GM21381 (cell line): ENCODE data around the gene ADARB2.
"Not testable (repeated sequence)": the region's sequence is repeated elsewhere in the genome, so short reads cannot be mapped to it uniquely, and the experiment has no call there.

Experiments used
- ATAC-seq: cut with Tn5 transposase; IDR thresholded peaks from one replicate; pipeline ENCODE4 v1.9.1; 2021; ENCODE audit warnings: mild to moderate bottlenecking, moderate library complexity; ENCODE audit not compliant: unreplicated experiment

ADARB2 gene

DNA sequence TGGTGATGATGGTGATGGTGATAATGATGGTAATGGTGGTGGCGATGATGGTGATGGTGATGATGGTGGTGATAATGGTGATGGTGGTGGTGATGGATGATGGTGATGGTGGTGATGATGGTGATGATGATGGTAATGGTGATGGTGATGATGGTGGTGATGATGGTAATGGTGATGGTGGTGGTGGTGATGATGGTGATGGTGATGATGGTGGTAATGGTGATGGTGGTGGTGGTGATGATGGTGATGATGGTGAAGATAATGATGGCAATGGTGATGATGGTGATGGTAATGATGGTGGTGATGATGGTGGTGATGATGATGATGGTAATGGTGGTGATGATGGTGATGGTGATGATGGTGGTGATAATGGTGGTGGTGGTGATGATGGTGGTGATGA, 517.5 kb downstream of the ADARB2 start:
- not testable (repeated sequence) for ATAC-seq

DNA sequence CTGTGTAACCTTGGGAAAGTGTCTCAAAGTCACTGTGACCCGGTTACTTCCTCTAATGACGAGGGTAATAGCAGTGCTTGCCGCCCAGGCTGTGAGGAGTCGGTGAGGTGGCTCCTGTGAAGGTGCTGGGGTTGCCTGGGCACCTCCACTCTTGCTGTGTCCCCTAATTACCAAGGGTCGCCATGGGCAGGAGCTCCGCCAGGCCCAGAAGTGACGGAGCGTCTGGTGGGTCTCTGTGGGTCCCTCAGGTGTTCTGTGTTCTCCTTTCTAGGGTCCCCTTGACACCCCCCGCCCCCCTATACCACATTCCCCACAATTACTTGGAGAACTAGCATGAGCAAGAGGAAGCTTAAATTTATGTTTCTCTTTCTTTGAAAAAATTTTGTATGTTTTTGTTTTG, 519.7 kb downstream of the ADARB2 start:
- no peak for ATAC-seq

DNA sequence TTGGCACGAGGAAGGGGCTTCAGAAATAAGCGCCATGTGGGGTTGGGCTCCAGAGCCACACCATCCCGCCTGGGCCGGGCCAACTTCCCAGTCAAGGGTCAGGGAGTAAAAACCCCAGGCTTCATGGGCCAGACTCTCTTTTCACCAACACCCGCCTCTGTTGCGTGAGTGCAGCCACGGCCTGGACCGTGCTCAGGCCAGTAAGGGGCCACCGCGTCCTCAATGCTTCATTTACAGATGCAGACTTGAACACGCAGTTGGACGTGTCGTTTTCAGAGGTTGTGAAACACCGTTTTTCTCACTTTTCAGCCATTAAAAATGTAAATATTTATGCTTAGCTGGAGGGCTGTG, 520.1 kb downstream of the ADARB2 start:
- ATAC-seq = no peak

DNA sequence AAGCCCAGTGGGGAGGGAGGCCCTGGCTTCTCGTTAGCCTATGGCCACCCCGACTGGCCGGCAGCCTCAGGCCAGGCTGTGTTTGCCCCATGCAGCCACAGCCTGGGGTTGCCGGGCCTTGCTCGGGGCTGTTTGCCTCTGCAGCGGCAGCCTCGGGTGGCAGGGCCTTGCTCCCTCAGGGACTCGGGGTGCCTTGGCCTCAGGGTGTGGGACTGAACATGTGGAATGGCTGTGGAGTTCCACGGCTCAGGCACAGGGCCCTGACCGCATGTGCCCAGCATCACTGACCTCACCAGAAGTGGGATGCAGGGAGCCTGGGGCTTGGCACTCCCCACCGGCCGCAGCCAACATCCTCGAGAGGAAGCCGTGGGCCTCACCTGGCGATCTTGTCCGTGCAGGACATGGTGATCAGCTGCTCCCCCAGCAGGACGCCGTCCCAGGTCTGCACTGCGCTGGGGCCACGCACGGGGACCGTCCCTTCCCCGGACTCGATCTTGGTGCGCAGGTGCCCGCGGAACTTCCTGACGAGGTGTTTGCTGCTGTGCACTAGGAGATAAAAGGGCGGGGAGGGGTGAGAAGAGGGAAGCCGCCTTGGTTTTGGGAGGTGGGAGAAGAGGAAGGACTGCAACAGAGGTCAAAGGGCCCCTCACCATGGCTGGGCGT, 520.6 kb downstream of the ADARB2 start:
- ATAC-seq = no peak

DNA sequence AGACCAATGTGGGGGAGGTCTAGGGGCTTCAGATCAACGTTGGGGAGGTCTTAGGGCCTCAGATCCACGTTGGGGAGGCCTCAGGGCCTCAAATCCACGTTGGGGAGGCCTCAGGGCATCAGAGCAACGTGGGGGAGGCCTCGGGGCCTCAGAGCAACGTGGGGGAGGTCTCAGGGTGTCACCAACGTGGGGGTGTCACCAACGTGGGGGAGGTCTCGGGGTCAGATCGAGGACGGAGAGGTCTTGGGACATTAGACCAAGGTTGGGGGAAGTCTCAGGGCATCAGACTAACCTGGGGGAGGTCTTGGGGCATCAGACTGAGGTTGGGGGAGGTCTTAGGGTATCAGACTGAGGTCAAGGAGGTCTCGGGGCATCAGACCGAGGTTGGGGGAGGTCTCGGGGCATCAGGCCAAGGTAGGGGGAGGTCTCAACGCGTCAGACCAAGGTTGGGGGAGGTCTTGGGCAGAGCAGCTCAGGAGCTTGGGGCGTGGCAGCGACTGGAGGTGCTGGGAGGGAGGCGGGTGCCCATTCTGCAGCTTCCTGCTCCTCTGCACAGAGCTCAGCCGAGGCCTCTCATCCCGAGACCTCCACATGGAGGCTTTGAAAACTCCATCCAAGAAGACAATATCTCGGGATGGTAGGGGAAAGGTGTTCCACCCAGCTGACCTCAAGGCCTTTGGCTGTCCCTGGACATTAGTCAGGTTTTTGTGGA, 521.3 kb downstream of the ADARB2 start:
- no peak for ATAC-seq

DNA sequence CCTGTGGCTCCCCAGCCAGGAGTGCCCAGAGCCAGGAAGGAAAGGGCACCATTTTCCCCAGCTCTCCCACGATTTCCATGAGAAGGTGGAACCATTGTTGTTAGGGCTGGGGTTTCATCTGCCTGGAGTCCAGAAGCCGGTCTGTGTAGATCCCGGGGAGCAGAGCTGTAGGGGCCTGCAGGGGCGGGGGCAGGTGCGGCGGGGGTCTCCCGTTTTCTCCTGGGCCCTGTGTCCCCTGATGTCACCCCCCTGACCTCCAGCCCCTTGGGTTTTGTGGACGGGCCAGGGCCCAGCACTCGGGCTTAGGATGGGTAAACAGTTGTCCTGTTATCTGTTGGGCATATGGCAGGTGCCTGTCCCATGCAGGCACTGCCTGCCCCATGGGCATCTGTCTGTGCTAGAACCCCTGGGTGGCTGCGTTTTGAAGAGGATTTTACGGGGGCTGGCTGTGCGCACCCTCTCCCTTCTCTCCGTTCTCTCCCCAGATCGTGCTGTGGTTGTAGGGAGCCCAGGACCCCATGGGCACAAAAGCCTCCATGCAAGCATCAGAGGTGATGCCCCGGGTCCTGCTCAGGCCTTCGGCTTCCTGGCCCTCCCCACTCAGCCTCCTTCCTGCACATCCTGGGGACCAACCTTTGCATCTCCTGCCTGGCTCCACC, 522.3 kb downstream of the ADARB2 start:
- no peak for ATAC-seq

DNA sequence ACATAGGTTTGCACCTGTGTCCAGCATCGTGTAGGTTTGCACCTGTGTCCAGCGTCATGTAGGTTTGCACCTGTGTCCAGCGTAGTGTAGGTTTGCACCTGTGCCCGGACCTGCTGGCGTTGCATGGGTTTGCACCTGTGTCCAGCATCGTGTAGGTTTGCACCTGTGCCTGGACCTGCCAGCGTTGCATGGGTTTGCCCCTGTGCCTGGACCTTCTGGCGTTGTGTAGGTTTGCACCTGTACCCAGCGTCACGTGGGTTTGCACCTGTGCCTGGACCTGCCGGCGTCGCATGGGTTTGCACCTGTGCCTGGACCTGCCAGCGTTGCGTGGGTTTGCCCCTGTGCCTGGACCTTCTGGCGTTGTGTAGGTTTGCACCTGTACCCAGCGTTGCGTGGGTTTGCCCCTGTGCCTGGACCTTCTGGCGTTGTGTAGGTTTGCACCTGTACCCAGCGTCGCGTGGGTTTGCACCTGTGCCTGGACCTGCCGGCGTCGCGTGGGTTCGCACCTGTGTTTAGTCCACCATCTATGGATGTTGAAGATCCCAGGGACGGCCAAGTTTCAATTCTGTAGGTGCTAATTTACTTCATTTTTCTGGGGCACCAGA, 523.2 kb downstream of the ADARB2 start:
- no peak for ATAC-seq

DNA sequence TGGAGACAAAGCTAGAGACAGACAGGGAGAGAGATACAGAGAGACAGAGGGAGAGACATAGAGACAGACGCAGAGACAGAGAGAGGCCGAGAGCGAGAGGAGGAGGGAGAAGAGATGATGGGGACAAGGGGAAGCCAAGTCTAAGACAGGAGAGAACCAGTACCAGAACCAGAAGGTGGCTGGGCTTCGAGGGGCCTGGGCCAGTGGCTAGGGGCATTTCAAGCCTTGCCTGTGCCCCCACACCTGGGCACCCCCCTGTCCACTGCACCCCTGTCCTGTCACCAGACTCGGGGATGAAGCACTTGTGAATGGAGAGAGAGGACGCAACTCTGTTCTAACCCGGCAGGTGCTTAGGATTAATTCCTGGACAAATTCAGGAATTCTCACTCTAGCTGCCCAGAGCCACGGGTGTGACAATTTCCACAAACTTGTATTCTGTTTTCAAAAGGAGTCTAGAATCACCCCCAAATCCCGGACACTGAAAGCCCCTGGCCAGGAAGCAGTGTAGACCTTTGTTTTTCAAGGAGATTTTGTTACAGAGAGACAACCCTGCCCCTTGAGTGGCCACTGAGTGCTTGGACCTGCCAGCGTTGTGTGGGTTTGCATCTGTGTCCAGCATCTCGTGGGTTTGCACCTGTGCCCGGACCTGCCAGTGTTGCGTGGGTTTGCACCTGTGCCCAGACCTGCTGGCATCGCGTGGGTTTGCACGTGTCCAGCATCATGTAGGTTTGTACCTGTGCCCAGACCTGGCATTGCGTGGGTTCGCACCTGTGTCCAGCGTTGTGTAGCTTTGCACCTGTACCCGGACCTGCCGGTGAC, 523.9 kb downstream of the ADARB2 start:
- ATAC-seq = no peak

DNA sequence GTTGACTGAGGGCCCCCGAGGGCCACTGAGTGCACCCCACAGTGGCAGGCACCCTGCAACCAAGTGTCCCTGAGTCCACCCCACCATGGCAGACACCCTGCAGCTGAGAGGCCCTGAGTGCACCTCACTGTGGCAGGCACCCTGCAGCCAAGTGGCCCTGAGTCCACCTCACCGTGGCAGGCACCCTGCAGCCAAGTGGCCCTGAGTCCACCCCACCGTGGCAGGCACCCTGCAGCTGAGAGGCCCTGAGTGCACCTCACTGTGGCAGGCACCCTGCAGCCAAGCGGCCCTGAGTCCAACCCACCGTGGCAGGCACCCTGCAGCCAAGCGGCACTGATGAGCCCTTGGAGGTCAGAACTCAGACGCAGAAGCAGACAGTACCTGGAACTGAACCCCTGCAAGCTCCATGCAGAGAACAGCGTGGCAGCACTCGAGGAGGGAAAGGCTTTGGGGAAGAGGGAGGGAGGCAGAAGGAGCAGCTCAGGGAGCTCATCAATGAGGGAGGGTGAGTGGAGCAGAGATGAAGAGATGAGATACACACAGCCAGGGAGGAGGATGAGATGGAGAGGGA, 524.7 kb downstream of the ADARB2 start:
- no peak for ATAC-seq

DNA sequence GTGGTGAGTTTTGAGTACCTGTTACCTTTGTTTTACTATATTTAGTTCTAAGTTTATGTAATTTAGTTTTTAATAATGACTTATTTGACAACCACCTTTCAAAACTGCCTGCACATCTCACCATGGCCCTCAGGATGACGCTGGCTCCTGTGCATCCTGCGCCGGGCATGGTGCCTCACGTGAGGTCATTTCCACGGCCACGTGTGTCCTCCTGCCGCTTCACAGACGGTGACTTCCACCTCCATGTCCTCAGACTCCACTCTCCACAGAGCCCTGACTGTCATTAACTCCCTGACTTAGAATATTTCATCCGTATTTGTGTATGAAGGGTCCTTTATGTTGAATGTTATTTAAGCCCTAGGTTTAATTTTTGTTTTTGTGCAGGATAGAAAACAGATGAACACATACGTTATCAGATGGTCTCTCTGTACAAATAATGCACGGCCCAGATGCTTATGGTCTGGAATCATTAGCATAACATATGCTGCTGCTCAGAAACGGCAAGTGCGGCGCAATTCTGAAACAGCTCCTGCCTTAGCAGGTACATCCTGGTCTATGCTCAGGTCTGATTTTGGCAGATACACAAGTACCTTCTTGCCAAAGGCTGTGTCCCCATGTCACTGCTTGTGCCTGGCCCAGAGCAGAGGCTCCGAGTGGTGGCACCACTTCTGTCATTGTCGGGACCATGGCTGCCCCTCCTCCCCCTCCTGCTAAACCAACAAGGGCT, 525.3 kb downstream of the ADARB2 start:
- ATAC-seq = no peak

DNA sequence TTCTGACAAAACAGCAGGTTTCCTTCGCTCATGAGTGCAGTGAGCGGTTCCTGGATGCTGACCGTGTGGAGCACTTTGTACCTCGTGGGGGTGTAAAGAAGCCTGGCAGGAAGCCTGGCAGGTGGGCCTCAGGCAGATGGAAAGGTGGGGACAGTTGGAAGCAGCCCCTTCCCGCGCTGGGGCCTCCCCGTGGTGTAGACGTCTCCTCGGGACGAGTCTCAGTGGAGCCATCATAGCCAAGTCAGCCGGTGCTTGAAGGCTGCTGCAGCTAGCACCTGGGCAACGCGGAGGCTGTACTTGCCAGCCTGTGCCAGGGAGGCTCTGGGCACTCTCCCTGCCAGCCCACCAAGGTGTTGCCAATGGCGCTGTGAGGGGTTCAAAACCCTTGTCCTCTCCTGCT, 526.7 kb downstream of the ADARB2 start:
- ATAC-seq = no peak

DNA sequence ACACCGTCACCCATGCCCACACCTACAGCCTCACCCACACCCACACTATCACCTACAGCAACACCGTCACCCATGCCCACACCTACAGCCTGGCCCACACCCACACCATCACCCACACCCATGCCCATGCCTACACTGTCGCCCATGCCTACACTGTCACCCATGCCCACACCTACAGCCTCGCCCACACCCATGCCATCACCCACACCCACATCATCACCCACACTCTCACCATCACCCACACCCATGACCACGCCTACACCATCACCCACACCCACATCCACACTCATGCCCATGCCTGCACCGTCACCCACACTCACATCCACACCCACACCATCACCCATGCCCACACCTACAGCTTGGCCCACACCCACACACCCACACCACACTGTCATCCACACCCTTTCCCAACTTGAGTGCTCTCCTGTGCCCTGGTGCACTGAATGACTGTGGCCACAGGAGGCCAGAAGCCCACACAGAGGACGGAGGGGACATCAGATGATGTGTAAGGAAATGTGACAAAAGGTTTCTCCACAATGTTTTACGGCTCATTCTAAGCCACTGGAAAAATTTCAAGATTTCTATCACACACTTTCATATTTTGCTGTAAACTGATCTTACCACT, 527.9 kb downstream of the ADARB2 start:
- no peak for ATAC-seq

DNA sequence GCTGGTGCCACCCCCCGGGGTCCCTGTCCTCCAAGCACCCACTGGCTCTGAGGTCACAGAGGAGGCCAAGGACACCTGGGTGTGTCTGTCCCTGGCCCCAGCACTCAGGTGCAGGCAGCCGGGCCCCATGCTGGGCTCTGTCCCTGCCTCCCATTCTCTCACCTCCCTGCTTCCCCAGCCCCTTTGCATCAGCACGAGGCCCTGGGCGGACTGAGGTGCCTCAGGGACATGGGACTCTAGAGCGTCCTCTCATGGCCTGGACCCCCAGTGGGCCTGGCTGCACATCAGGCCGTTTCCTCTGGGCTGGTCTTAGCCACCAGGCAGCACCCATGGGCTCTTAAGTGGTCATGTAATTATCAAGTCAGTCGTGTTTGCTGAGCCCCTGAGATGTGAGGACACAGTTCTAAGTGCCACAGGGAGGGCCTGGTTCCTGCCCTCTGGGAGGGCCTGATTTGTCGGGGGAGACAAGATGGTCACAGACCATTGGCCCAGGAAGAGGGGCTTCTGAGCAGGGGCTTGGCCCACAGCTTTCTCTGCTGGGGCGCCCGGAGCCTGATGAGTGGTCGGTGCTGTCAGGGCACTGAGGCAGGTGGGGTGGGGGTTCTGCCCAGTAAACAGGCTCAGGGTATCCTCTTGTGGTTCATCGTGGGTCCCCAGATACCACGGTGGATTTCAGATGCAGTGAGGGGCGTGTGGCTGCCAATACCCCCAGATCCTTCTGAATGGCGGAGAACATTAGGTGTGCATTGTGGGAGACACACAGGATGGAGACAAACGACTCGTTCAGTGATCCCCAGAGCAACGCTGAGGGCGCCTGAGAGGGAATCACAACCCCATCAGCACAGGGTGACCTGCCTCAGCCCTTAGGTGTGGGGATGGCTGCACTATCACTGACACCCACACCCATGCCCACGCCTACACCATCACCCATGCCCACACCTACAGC, 528.7 kb downstream of the ADARB2 start:
- ATAC-seq = no peak

DNA sequence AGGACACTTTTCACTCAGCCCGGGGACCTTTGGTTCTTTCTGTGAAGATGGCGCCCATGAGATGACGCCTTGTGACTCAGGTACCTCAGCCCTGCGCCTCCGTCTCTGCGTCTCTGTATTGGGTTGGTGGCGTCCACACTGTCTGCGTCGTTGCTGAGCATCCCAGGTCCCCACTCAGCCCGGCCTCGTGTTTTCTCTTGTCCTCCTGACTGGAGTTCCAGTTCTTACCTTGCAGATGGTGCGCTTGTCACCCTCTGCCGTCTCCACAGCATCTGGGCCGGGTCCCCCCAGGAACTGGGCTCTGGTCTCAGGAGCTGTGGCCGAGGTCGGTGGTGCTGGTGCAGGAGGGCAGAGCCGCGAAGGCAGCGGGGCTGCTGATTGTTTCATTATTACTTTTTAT, 530.7 kb downstream of the ADARB2 start:
- ATAC-seq = no peak

DNA sequence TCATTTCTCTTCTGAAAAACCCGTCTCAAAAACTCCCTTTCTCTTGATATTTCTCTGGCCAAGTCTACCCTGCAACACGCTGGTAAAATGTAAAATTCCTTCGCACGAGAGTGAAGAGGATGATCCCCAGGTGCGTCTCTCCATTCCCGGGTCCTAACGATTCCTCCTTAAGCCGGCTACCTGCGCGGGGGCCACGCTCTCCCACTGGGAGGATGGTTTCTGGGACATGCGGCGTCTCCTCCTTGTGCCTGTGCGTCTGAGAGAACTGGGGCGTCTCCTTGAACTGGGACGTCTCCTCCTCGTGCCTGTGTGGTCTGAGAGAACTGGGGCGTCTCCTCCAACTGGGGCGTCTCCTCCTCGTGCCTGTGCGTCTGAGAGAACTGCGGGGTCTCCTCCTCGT, 531.2 kb downstream of the ADARB2 start:
- no peak for ATAC-seq

DNA sequence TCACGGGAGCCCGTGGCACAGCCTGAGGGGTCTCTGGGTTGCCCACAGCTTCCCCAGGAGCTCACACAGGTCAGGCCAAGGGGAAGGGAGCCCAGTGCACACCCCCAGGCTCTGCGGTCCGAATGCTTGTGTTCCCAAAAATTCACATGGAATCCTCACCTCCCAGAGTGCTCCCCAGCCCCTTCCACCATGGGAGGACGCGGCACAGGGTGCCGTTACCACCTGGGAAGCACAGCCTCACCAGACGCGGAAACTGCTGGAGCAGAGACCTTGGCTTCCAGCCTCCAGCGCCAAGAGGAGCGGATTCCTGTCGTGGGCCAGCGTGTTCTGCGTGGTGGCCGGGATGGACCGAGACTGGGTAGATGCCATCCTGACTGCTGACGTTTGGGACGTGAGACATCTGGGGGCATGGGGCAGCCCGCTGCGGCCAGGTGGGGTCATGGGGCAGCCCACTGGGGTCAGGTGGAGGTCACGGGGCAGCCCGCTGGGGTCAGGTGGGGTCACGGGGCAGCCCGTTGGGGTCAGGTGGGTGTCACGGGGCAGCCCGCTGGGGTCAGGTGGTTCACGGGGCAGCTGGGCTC, 531.8 kb downstream of the ADARB2 start:
- no peak for ATAC-seq

DNA sequence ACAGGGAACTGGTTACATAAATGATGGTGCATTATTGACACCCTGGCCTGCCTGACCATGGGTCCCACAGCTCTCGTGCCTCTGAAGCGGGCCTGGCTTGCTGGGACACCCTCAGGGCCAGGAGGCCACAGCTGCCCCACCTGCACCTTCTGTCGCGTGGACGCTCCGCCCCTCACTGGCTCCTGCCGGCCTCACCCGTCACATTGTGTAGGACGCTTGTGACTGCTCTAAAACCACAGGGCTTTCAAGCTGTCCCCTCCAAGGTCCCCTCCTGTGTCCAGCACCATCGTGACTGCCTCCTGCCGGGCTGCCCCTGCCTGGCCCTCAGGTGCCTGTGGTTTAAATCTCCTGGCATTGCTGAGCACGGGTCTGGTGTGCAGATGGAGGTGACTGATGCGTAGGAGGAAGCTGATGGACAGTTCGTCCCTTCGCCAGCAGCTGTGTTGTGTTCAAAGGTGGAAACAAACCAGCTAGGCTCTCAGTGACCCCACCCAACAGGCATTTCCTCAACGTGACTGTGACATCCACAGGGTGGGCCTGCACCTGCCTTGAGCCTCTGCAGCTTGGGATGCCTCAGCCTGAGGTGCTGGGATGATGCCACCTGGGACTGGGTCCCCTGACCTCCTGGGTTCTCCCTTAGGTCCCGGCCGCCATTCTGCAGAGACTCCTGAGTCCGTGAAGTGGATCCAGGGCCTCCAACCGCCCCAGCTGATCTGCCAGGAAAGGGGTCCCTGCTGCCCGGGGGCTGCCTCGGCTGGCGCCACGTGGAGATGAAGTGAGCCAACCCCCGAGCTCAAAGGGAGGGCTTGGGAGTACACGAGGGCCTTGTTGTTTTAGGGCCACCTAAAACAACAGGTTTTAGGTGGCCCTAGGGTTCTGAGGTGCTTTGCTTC, 532.6 kb downstream of the ADARB2 start:
- no peak for ATAC-seq
